ENCODE measurements around the gene LXN.

LXN gene

DNA sequence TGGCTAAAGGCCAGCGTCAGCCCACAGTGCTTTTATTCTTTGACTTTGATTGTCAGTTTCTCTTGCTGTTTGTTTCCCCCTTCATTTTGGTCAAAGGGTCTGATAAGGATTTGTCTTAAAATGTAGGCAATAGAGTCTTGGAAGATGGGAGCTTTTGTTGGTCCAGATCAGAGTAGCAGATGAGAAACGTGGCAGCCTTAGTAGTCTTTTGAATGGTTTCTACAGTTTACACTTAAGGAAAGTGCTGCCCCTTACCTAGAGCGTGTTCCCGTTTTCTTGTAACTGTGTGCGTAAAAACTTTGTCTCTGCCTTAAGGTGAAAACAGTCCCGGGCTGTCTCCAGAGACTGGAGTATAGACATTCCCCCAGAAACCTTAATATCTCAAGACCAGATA lies 630 bp downstream of the LXN start:
- H3K4me3 ChIP-seq (ENCODE audit: low read length): peak overlapping the region; percentile 76
- TF ChIP-seq, protein P1, sequence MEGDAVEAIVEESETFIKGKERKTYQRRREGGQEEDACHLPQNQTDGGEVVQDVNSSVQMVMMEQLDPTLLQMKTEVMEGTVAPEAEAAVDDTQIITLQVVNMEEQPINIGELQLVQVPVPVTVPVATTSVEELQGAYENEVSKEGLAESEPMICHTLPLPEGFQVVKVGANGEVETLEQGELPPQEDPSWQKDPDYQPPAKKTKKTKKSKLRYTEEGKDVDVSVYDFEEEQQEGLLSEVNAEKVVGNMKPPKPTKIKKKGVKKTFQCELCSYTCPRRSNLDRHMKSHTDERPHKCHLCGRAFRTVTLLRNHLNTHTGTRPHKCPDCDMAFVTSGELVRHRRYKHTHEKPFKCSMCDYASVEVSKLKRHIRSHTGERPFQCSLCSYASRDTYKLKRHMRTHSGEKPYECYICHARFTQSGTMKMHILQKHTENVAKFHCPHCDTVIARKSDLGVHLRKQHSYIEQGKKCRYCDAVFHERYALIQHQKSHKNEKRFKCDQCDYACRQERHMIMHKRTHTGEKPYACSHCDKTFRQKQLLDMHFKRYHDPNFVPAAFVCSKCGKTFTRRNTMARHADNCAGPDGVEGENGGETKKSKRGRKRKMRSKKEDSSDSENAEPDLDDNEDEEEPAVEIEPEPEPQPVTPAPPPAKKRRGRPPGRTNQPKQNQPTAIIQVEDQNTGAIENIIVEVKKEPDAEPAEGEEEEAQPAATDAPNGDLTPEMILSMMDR (conservative IDR thresholded peaks at IDR 0.05; ENCODE audit: low read depth, low read length): no peak
- no peak for DNase-seq (ENCODE audit: low read depth)

DNA sequence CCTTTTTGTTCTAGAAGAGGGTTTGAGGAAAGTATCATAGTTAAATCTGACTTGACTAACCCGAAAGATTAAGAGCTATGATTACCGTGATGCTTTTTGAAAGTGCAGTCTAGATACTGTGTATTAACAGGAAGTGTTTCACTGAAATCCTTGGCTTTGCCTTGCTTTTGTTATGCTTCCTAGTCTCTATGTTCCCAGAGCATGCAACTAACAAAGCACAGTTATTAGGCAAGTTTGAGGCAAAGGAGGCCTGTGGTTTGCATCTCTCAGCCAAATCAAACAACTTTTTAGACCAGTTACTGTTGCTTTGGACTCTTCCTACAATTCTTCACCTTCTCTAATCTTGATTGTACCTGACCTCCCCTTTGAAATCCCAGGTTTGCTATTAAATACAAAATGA lies 3.9 kb downstream of the LXN start:
- TF ChIP-seq, protein P1 (conservative IDR thresholded peaks at IDR 0.05; ENCODE audit: low read depth, low read length): no peak
- H3K4me3 ChIP-seq (ENCODE audit: low read length): no peak overlapping the region
- no peak for DNase-seq (ENCODE audit: low read depth)

DNA sequence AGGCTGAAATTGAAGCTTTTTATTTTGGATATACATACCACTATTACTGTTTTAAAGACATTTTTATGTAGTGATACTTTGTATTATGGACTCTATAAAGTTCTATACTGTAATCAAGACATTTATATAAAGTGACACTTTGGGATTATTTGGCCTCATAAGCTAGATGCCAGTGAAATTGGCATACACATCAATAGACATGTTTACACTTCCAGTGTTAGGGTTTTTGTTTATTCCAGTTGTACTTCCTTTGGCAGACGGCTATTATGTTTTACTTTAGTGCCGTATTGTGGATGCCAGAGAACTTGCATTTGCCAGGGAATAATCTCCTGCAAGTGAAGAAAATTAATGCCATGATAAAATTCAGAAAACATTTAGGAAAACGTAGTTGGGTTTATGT lies 6.0 kb downstream of the LXN start:
- TF ChIP-seq, protein P1 (conservative IDR thresholded peaks at IDR 0.05; ENCODE audit: low read depth, low read length): no peak
- no peak for DNase-seq (ENCODE audit: low read depth)
- H3K4me3 ChIP-seq (ENCODE audit: low read length): no peak overlapping the region

DNA sequence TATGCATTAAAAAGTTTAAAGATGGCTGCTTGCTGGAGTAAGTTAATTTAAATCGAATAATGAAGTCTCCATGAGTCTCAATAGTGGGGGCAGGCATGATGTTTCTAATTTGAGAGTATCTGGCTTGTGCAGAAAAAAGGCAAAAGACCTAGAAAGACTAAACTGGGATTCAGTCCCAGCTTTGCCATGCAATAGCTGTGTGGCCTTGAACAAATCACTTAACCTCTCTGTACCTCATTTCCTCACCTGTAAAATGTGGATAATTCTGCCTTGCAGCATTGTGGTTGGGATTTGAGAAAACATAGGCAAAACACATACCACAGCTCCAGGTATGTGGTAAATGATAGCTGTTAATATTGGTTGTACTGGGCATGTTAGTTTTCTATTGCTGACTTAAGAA lies 8.6 kb downstream of the LXN start:
- H3K4me3 ChIP-seq (ENCODE audit: low read length): no peak overlapping the region
- TF ChIP-seq, protein P1 (conservative IDR thresholded peaks at IDR 0.05; ENCODE audit: low read depth, low read length): no peak
- DNase-seq (ENCODE audit: low read depth): no peak

DNA sequence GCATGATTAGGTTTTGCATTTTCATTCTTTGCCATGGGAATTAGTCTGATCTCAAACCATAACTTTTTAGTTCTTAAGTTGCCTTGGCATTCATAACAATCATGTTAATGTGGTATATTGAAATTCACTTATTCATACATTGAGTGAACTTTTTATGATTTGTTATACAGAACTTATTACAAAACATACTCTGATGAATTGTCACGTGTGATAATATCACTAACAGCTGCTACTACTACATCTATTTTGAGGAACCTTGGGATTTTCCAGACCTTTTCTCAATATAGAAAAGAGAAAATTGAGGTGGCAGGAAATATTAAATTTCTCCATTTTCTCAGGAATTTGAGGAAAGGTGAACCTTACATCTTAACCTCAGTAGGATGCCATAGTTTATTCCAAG lies 9.2 kb downstream of the LXN start:
- TF ChIP-seq, protein P1 (conservative IDR thresholded peaks at IDR 0.05; ENCODE audit: low read depth, low read length): no peak

DNA sequence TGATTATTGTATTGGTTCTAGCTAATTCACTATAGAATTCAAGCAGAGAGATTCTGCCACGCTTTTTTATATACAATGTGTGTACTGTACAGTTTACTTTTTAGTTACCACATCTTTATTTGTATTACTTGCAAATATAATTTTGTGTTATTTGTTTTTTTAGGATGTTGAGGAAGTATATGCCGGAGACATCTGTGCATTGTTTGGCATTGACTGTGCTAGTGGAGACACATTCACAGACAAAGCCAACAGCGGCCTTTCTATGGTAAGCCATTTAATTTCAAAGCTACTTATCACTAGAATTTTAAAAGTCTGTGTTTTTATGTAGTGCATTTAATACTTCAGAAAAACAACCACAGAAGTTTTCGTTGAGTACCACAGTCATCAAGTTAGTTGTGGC lies 11.7 kb downstream of the LXN start:
- no peak overlapping the region for H3K4me3 ChIP-seq (ENCODE audit: low read length)
- DNase-seq (ENCODE audit: low read depth): no peak
- TF ChIP-seq, protein P1 (conservative IDR thresholded peaks at IDR 0.05; ENCODE audit: low read depth, low read length): no peak

More for the DNA sequence above, 9.2 kb downstream of the LXN start:
- no peak for DNase-seq (ENCODE audit: low read depth)
- no peak overlapping the region for H3K4me3 ChIP-seq (ENCODE audit: low read length)

DNA sequence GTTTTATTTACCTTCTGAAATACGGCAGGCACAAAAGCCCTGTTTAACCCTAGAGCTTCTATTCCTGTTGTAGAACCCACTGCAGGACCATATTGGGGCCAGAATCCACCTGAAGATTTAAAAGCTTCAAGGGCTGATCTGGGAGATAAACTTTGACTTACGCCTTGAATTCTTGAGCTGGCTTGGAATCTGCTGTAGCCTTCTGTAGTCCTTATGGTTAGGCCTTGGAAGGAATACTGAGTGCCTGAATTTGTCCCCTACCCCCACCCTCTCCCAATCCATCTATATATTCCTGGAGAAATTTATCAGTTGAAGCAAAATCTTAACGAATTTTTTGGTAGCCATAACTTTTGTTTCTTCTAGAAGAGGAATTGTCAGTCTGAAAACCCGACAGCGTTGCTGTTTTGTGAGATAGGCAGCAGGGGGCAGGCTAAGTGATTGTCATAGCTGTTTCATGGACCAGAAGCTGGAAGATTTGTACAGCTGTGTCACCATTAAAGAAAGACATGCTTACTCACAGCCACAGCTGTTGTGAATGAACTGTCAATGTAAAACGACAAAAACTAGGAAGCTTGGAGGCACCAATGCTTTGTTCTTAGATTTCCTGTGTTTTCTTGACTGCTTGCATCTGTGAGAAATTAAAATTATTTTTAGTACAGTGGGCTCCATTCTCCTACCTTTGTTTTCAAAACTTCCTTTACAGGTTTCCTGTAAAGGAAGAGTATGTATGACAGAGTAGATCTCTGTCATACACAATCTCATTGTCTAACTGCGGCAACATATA lies 12.8 kb downstream of the LXN start:
- TF ChIP-seq, protein P1 (conservative IDR thresholded peaks at IDR 0.05; ENCODE audit: low read depth, low read length): peak; percentile 84
- no peak overlapping the region for H3K4me3 ChIP-seq (ENCODE audit: low read length)
- no peak for DNase-seq (ENCODE audit: low read depth)
